Gastroesophageal sphincter (tissue), 3 donors: ENCODE results near the gene CPA1.

Experiments used
- EP300 ChIP-seq: sonication (generic); formaldehyde crosslinking; IDR thresholded peaks from one replicate; pipeline ENCODE4 v1.6.1; 2017; ENCODE audit warnings: antibody characterized with exemption, mild to moderate bottlenecking
- POLR2A ChIP-seq, 2 donors: fragments of 450-650 bp; IDR thresholded peaks; one replicate each; pipeline ENCODE4 v1.6.1; 2017; ENCODE audit warnings: antibody characterized with exemption in 2 of 2, mild to moderate bottlenecking in 2 of 2, moderate library complexity in 1 of 2
- POLR2AphosphoS5 ChIP-seq: sonication (generic); formaldehyde crosslinking; IDR thresholded peaks from one replicate; pipeline ENCODE4 v1.6.1; 2017; ENCODE audit warnings: antibody characterized with exemption
- TF ChIP-seq, protein P1 (sequence below), 4 experiments: fragments of 200-600 bp in 2 of 4; fragments of 450-650 bp in 2 of 4; sonication (generic) in 1 of 4; IDR thresholded peaks; one replicate each; pipeline ENCODE4 v1.5.1; 2017 to 2019; ENCODE audit warnings: antibody characterized with exemption in 4 of 4, mild to moderate bottlenecking in 2 of 4, moderate library complexity in 2 of 4

DNA sequence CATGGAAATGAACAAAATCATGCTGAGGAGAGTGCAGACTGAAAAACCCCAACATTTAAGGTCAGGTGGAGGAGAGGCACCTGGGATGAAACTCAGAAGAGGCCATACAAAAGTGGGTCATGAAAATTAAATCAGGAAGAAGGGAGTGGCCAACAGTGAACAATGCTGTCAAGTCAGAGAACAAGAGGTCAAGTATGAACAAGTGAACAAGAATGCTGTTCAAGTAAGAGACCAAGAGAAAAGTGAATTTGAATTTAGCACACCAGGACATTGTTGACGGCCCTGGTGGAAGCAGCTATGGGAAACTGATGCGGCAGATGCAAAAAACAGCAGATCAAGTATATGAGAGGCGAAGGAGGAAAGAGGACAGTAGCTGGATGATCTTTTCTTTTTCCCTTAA is 52.6 kb downstream of the CPA1 start:
- TF ChIP-seq, protein P1, sequence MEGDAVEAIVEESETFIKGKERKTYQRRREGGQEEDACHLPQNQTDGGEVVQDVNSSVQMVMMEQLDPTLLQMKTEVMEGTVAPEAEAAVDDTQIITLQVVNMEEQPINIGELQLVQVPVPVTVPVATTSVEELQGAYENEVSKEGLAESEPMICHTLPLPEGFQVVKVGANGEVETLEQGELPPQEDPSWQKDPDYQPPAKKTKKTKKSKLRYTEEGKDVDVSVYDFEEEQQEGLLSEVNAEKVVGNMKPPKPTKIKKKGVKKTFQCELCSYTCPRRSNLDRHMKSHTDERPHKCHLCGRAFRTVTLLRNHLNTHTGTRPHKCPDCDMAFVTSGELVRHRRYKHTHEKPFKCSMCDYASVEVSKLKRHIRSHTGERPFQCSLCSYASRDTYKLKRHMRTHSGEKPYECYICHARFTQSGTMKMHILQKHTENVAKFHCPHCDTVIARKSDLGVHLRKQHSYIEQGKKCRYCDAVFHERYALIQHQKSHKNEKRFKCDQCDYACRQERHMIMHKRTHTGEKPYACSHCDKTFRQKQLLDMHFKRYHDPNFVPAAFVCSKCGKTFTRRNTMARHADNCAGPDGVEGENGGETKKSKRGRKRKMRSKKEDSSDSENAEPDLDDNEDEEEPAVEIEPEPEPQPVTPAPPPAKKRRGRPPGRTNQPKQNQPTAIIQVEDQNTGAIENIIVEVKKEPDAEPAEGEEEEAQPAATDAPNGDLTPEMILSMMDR (IDR thresholded peaks at IDR 0.05), result no peak
- TF ChIP-seq EP300, result no peak
- no peak for TF ChIP-seq POLR2A (IDR thresholded peaks at IDR 0.05)
- no peak for TF ChIP-seq POLR2AphosphoS5
